ENCODE measurements around the gene RPH3AL.

Gene RPH3AL

GRCh38 chr17:197352-197751 lies 155.3 kb downstream of the RPH3AL start:
- DNase-seq = no peak

- DNase-seq = no peak
These were observed 157.6 kb downstream of the RPH3AL start for GRCh38 chr17:194828-195602.

- DNase-seq = no peak
These were observed 158.5 kb downstream of the RPH3AL start for GRCh38 chr17:193841-194806.

- no peak for DNase-seq
These were observed 159.2 kb downstream of the RPH3AL start for GRCh38 chr17:193426-193810.

- DNase-seq = no peak
These were observed 159.8 kb downstream of the RPH3AL start for GRCh38 chr17:192666-193425.

- no peak for DNase-seq
These were observed 163.2 kb downstream of the RPH3AL start for GRCh38 chr17:189444-189843.

GRCh38 chr17:187130-187529 lies 165.5 kb downstream of the RPH3AL start:
- DNase-seq = no peak

GRCh38 chr17:185445-186138 lies 167.0 kb downstream of the RPH3AL start:
- peak; percentile 78 for DNase-seq

- DNase-seq = no peak
These were observed 169.6 kb downstream of the RPH3AL start for GRCh38 chr17:183021-183420.

- DNase-seq = no peak
These were observed 170.4 kb downstream of the RPH3AL start for GRCh38 chr17:182050-182751.

GRCh38 chr17:181245-182049 lies 171.2 kb downstream of the RPH3AL start, which contains the start of gene DOC2B:
TSS of gene DOC2B (minus strand) at chr17:181650. CDS start at chr17:181479, 171 bp downstream.
- peak; percentile 67 for DNase-seq

- DNase-seq = no peak
These were observed 172.0 kb downstream of the RPH3AL start for GRCh38 chr17:180381-181244.

GRCh38 chr17:179781-180380 lies 172.7 kb downstream of the RPH3AL start:
- DNase-seq = no peak

GRCh38 chr17:179066-179432 lies 173.6 kb downstream of the RPH3AL start:
- no peak for DNase-seq

GRCh38 chr17:178292-179065 lies 174.1 kb downstream of the RPH3AL start:
- no peak for DNase-seq

- DNase-seq = no peak
These were observed 174.8 kb downstream of the RPH3AL start for GRCh38 chr17:177762-178161.

- DNase-seq = no peak
These were observed 175.5 kb downstream of the RPH3AL start for GRCh38 chr17:177155-177554.

GRCh38 chr17:173166-173911 lies 179.3 kb downstream of the RPH3AL start:
- no peak for DNase-seq
